ENCODE measurements around the gene GAS7.

GAS7 gene

GRCh38 chr17:9890124-9890523 lies 308.3 kb downstream of the GAS7 start:
- TF ChIP-seq, protein P1, sequence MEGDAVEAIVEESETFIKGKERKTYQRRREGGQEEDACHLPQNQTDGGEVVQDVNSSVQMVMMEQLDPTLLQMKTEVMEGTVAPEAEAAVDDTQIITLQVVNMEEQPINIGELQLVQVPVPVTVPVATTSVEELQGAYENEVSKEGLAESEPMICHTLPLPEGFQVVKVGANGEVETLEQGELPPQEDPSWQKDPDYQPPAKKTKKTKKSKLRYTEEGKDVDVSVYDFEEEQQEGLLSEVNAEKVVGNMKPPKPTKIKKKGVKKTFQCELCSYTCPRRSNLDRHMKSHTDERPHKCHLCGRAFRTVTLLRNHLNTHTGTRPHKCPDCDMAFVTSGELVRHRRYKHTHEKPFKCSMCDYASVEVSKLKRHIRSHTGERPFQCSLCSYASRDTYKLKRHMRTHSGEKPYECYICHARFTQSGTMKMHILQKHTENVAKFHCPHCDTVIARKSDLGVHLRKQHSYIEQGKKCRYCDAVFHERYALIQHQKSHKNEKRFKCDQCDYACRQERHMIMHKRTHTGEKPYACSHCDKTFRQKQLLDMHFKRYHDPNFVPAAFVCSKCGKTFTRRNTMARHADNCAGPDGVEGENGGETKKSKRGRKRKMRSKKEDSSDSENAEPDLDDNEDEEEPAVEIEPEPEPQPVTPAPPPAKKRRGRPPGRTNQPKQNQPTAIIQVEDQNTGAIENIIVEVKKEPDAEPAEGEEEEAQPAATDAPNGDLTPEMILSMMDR (IDR thresholded peaks at IDR 0.05; ENCODE audit: extremely low read depth, insufficient read depth, missing control alignments): peak; percentile 68
- DNase-seq (ENCODE audit: low spot score): peak; percentile 75
- in situ Hi-C loops (cut with MboI; ENCODE audit: low pct_unique_long_range_greater_than_20kb, low sequenced_read_pairs, unreplicated experiment): no loop called here

- TF ChIP-seq, protein P1 (IDR thresholded peaks at IDR 0.05; ENCODE audit: extremely low read depth, insufficient read depth, missing control alignments): no peak
- DNase-seq (ENCODE audit: low spot score): no peak
- in situ Hi-C loops (cut with MboI; ENCODE audit: low pct_unique_long_range_greater_than_20kb, low sequenced_read_pairs, unreplicated experiment): no loop called here
These were observed 310.9 kb downstream of the GAS7 start for GRCh38 chr17:9887508-9887907.

DNA sequence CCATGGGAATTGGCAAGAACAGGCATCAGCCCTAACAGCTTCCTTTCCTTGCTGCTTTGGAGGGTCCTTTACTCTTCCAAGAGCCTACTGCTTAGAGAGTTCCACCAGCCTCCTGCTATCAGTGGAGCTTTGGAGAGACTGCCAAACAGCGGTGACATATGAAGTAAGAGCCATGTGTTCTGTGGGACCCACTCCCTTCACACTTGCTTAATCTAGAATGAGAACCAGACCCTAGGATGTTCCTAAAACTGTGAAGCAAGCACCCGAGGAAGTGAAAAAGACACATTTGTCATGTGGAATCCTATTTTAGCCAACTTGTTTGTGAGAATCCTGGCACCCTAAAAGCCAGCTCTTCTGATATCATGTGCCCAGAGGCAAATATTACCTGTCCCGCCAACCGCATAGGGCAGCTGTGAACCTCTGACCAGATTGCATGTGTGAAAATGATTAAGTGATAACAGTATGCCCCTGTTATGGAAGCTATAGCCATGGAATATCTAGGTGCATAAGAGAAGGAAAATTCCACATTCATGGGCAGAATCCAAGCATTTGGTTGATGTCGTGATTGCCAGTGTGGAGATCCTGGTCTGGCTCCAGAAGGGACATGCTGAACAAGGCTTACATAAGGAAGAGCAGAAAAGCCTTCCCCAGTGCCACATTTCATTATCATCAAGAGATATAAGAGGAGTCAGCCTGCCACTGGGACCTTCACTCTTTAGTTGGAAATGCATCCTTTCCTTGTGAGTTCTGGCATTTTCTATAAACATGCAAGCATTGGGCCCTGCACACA lies 312.1 kb downstream of the GAS7 start:
- DNase-seq (ENCODE audit: low spot score): no peak
- in situ Hi-C loops (cut with MboI; ENCODE audit: low pct_unique_long_range_greater_than_20kb, low sequenced_read_pairs, unreplicated experiment): no loop called here
- TF ChIP-seq, protein P1 (IDR thresholded peaks at IDR 0.05; ENCODE audit: extremely low read depth, insufficient read depth, missing control alignments): no peak

DNA sequence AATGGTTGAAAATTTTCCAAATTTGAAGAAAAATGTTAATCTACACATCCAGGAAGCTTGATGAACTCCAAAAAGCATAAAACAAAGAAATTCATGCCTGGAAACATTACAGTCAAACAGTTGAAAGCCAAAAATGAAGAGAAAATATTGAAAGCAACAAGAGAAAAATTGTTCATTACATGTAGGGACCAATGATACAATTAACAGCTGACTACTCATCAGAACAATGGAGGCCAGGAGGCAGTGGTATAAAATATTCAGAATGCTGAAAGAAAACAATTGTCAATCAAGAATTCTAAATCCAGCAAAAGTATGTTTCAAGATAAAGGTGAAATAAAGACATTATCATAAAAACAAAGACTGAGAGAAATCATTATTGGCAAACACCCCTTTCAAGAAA lies 315.0 kb downstream of the GAS7 start:
- no peak for DNase-seq (ENCODE audit: low spot score)
- in situ Hi-C loops (cut with MboI; ENCODE audit: low pct_unique_long_range_greater_than_20kb, low sequenced_read_pairs, unreplicated experiment): no loop called here
- TF ChIP-seq, protein P1 (IDR thresholded peaks at IDR 0.05; ENCODE audit: extremely low read depth, insufficient read depth, missing control alignments): no peak

- DNase-seq (ENCODE audit: low spot score): peak; percentile 45
- TF ChIP-seq, protein P1 (IDR thresholded peaks at IDR 0.05; ENCODE audit: extremely low read depth, insufficient read depth, missing control alignments): no peak
- in situ Hi-C loops (cut with MboI; ENCODE audit: low pct_unique_long_range_greater_than_20kb, low sequenced_read_pairs, unreplicated experiment): no loop called here
These were observed 317.8 kb downstream of the GAS7 start for GRCh38 chr17:9880582-9880999.

- DNase-seq (ENCODE audit: low spot score): no peak
- in situ Hi-C loops (cut with MboI; ENCODE audit: low pct_unique_long_range_greater_than_20kb, low sequenced_read_pairs, unreplicated experiment): no loop called here
- TF ChIP-seq, protein P1 (IDR thresholded peaks at IDR 0.05; ENCODE audit: extremely low read depth, insufficient read depth, missing control alignments): no peak
These were observed 319.4 kb downstream of the GAS7 start for GRCh38 chr17:9878786-9879525.

Measured in GM13977 (cell line).